ENCODE measurements around the gene WDR26. TPM values are rescaled to one million over a fixed set of nuclear protein-coding genes. Genes with fewer than 3 reads are reported as not detected.

The WDR26 gene
- total RNA-seq, 1 experiment from 2014 or later = 81.4 TPM

GRCh38 chr1:224356685-224357625 lies 77.6 kb downstream of the WDR26 start, which contains the start of gene CNIH4:
CNIH4 (plus strand) TSS chr1:224356879; CDS start chr1:224356925, 46 bp downstream.
- Histone ChIP-seq H3K79me2 (ENCODE audit: insufficient read depth, low read length) (peaks cover 17% of the 10 kb centered on the region; the same call in 1 of the 2 replicates), H4K8ac (replicated peaks; ENCODE audit: insufficient read length, low read depth, low read length) (no peak within 1 kb of the TSS), H3K56ac (ENCODE audit: insufficient read length, low read depth, low read length) (no peak within 1 kb of the TSS), H2BK20ac (ENCODE audit: low read depth, low read length, poor library complexity, severe bottlenecking) (no peak within 1 kb of the TSS), H3K9me3 (ENCODE audit: control insufficient read depth, low read depth, low read length) (no peaks in the 10 kb centered on the region), H2AK5ac (ENCODE audit: insufficient read length, low read length) (no peak within 1 kb of the TSS), H3K79me1 (ENCODE audit: insufficient read depth, low read depth, low read length, poor library complexity, severe bottlenecking) (peaks cover 7% of the 10 kb centered on the region), H3K23ac (ENCODE audit: insufficient read length, low read depth, low read length) (no peak within 1 kb of the TSS), H2BK15ac (ENCODE audit: low read depth, low read length) (no peak within 1 kb of the TSS), H3K4ac (ENCODE audit: low read depth, low read length) (no peak within 1 kb of the TSS), H3K9ac (ENCODE audit: extremely low read depth, insufficient read length, low read length) (peak within 1 kb of the TSS; percentile 68), H3K14ac (ENCODE audit: insufficient read depth, low read length) (peak within 1 kb of the TSS; percentile 62), H4K20me1 (ENCODE audit: control insufficient read depth, insufficient read depth, insufficient read length) (no peaks in the 10 kb centered on the region), H3K23me2 (ENCODE audit: insufficient read length, low read depth, low read length, poor library complexity, severe bottlenecking) (no peaks in the 10 kb centered on the region), H3K27me3 (ENCODE audit: insufficient read depth, low read length) (no peaks in the 10 kb centered on the region), H3K18ac (ENCODE audit: insufficient read length, low read depth, low read length) (peak within 1 kb of the TSS; percentile 9), H2BK120ac (ENCODE audit: low read depth, low read length, poor library complexity, severe bottlenecking) (no peak within 1 kb of the TSS), H3K4me1 (ENCODE audit: insufficient read depth, low read length) (peaks cover 2% of the 10 kb centered on the region; the same call in 1 of the 2 replicates), H2AFZ (ENCODE audit: low read length) (no peak within 1 kb of the TSS), H3K27ac (ENCODE audit: insufficient read length, low read depth, low read length) (no peak within 1 kb of the TSS), H4K91ac (ENCODE audit: insufficient read length, low read depth, low read length) (no peak within 1 kb of the TSS), H2BK12ac (ENCODE audit: insufficient read length, low read depth, low read length) (no peak within 1 kb of the TSS), H2BK5ac (ENCODE audit: insufficient read length, low read length) (no peak within 1 kb of the TSS), H3K4me2 (ENCODE audit: insufficient read depth, insufficient read length, low read length) (peak within 1 kb of the TSS; percentile 71), H4K5ac (ENCODE audit: insufficient read length, low read depth, low read length) (no peak within 1 kb of the TSS), H3T11ph (ENCODE audit: low read length) (no peak within 1 kb of the TSS)
- Mint-ChIP-seq H3K9me3 (peaks cover under 1 to 5% of the 10 kb centered on the region in 2 experiments; a peak in 2 of 5 replicates), H3K4me1 (peaks cover 20 to 24% of the 10 kb centered on the region in 2 experiments), H3K27ac (peak within 1 kb of the TSS; percentile 3 to 37 (median 8); a peak in 5 of 7 replicates), H3K27me3 (ENCODE audit: low read depth) (no peaks in the 10 kb centered on the region), H3K36me3 (ENCODE audit: insufficient read depth in 1 of 3, low read depth in 3 of 3) (peaks cover 0 to 22% (median 13%) of the 10 kb centered on the region in 3 experiments; a peak in 6 of 7 replicates), H3K4me3 (peak within 1 kb of the TSS; percentile 89 to 93)
- WGBS (ENCODE audit: extremely low coverage, insufficient read length, low lambda C conversion rate) = no CpG with 5 or more reads among the region's 78 CpGs
- peak; percentile 93 for DNase-seq
- no peak for TF ChIP-seq CTCF (conservative IDR thresholded peaks at IDR 0.05)

Data from H9 (cell line).